ENCODE measurements around the gene TNFAIP3. TPM values are rescaled to one million over a fixed set of nuclear protein-coding genes. Genes with fewer than 3 reads are reported as not detected.
"Not testable (repeated sequence)": the region's sequence is repeated elsewhere in the genome, so short reads cannot be mapped to it uniquely, and the experiment has no call there.

The TNFAIP3 gene
- total RNA-seq, 1 donor from 2014 or later, result 56.3 TPM

DNA sequence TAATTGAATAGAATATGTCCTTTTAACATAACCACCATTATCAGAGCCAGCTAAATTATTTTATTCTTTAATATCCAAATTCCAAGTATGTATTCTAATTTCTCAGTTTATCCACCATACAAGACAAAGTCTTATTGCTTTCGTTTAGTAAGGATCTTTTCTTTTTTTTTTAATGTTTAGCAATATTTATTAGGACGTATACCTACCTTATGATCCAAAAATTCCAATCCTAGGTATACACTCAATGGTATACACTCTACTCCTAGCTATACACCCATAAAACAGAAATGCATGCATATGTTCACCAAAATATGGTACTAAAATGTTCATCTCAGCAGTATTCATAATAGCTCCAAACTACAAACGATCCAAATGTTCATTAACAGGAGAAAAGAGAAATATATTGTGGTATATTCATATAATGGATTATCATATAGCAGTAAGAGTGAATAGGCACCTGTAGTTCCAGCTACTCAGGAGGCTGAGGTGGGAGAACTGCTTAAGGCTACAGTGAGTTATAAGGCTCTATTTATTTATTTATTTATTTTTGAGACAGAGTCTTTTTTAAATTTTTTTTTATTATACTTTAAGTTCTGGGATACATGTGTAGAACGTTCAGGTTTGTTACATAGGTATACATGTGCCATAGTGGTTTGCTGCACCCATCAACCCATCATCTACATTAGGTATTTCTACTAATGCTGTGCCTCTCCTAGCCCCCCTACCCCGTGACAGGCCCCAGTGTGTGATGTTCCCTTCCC, 17.3 kb downstream of the TNFAIP3 start:
- TF ChIP-seq, protein P1, sequence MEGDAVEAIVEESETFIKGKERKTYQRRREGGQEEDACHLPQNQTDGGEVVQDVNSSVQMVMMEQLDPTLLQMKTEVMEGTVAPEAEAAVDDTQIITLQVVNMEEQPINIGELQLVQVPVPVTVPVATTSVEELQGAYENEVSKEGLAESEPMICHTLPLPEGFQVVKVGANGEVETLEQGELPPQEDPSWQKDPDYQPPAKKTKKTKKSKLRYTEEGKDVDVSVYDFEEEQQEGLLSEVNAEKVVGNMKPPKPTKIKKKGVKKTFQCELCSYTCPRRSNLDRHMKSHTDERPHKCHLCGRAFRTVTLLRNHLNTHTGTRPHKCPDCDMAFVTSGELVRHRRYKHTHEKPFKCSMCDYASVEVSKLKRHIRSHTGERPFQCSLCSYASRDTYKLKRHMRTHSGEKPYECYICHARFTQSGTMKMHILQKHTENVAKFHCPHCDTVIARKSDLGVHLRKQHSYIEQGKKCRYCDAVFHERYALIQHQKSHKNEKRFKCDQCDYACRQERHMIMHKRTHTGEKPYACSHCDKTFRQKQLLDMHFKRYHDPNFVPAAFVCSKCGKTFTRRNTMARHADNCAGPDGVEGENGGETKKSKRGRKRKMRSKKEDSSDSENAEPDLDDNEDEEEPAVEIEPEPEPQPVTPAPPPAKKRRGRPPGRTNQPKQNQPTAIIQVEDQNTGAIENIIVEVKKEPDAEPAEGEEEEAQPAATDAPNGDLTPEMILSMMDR (IDR thresholded peaks at IDR 0.05; ENCODE audit: insufficient read depth, low read length, poor library complexity, severe bottlenecking), result no peak
- DNase-seq (ENCODE audit: low read depth), result no peak
- peaks cover 4% of the 10 kb centered on the region for H3K36me3 ChIP-seq (ENCODE audit: control insufficient read depth, insufficient read depth, low read length)
- H3K27me3 ChIP-seq (ENCODE audit: control insufficient read depth, insufficient read depth, low read length), result no peaks in the 10 kb centered on the region
- H3K4me3 ChIP-seq (ENCODE audit: low read depth, low read length), result no peak overlapping the region

DNA sequence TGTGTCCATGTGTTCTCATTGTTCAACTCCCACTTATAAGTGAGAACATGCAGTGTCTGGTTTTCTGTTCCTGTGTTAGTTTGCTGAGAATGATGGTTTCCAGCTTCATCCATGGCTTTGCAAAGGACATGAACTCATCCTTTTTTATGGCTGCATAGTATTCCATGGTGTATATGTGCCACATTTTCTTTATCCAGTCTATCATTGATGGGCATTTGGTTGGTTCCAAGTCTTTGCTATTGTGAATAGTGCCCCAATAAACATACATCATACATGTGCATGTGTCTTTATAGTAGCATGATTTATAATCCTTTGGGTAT, 17.8 kb downstream of the TNFAIP3 start:
- not testable (repeated sequence) for H3K27me3 ChIP-seq (ENCODE audit: control insufficient read depth, insufficient read depth, low read length); DNase-seq (ENCODE audit: low read depth); H3K36me3 ChIP-seq (ENCODE audit: control insufficient read depth, insufficient read depth, low read length); H3K4me3 ChIP-seq (ENCODE audit: low read depth, low read length)

DNA sequence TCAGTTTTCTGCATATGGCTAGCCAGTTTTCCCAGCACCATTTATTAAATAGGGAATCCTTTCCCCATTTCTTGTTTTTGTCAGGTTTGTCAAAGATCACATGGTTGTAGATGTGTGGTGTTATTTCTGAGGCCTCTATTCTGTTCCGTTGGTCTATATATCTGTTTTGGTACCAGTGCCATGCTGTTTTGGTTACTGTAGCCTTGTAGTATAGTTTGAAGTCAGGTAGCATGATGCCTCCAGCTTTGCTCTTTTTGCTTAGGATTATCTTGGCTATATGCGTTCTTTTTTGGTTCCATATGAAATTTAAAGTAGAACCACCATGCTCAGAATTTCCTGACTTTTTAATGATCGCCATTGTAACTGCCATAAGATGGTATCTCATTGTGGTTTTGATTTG, 19.2 kb downstream of the TNFAIP3 start:
- not testable (repeated sequence) for H3K27me3 ChIP-seq (ENCODE audit: control insufficient read depth, insufficient read depth, low read length); DNase-seq (ENCODE audit: low read depth); H3K36me3 ChIP-seq (ENCODE audit: control insufficient read depth, insufficient read depth, low read length); H3K4me3 ChIP-seq (ENCODE audit: low read depth, low read length)

DNA sequence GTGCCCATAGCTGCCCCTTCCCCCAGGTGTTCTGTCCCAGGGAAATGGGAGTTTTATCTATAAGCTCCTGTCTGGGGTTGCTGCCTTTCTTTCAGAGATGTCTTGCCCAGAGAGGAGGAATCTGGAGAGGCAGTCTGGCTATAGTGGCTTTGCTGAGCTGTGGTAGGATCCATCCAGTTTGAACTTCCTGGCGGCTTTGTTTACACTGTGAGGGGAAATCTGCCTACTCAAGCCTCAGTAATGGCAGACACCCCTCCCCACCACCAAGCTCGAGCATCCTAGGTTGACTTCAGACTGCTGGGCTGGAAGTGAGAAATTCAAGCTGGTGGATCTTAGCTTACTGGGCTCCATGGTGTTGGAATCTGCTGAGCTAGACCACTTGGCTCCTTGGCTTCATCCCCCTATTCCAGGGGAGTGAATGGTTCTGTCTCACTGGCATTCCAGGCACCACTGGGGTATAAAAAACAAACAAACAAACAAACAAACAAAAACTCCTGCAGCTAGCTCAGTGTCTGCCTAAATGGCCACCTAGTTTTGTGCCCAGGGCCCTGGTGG, 24.0 kb downstream of the TNFAIP3 start:
- DNase-seq (ENCODE audit: low read depth), result no peak
- TF ChIP-seq, protein P1 (IDR thresholded peaks at IDR 0.05; ENCODE audit: insufficient read depth, low read length, poor library complexity, severe bottlenecking), result no peak
- Histone ChIP-seq H3K4me3 (ENCODE audit: low read depth, low read length) (no peak overlapping the region), H3K36me3 (ENCODE audit: control insufficient read depth, insufficient read depth, low read length) (no peaks in the 10 kb centered on the region), H3K27me3 (ENCODE audit: control insufficient read depth, insufficient read depth, low read length) (no peaks in the 10 kb centered on the region)

DNA sequence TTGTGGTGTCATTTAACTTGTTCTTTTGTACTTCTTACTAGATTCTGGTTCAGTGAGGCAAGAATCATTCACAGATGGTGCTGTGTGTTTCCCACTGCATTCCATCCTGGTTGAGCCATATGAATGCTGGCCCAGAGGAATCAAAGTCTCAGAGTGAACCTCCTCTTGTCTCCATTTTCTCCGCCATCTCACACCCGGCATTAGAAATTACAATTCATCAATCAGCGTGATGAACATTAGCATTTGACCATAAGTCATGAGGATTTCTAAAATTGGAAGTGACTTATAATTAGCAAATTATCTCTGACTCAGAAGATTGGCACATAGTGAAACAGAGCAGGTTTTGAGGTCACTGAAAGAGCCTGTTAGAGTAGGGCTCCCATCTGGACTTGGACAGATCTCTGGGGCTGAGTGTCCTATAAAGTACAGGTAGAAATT, 25.2 kb downstream of the TNFAIP3 start:
- TF ChIP-seq, protein P1 (IDR thresholded peaks at IDR 0.05; ENCODE audit: insufficient read depth, low read length, poor library complexity, severe bottlenecking), result no peak
- Histone ChIP-seq H3K27me3 (ENCODE audit: control insufficient read depth, insufficient read depth, low read length) (no peaks in the 10 kb centered on the region), H3K36me3 (ENCODE audit: control insufficient read depth, insufficient read depth, low read length) (no peaks in the 10 kb centered on the region), H3K4me3 (ENCODE audit: low read depth, low read length) (no peak overlapping the region)
- DNase-seq (ENCODE audit: low read depth), result no peak

DNA sequence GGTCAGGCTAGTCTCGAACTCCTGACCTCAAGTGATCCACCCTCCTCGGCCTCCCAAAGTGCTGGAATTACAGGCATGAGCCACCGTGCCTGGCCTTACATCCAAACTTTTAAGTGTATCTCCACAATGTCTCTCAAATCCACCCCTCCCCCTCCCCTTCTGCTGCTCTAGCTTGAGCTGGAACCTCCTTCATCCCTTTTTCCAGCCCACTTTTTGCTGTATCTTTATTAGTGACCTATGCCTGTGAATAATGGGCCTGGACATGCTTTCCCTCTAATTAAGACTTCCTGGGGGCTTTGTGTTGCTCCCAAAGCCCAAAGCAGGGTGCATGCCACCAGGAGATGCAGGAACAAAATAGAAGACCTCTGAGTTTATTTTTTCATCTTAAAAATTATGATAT, 26.1 kb downstream of the TNFAIP3 start:
- Histone ChIP-seq H3K27me3 (ENCODE audit: control insufficient read depth, insufficient read depth, low read length) (no peaks in the 10 kb centered on the region), H3K4me3 (ENCODE audit: low read depth, low read length) (no peak overlapping the region), H3K36me3 (ENCODE audit: control insufficient read depth, insufficient read depth, low read length) (no peaks in the 10 kb centered on the region)
- DNase-seq (ENCODE audit: low read depth), result no peak
- TF ChIP-seq, protein P1 (IDR thresholded peaks at IDR 0.05; ENCODE audit: insufficient read depth, low read length, poor library complexity, severe bottlenecking), result no peak

DNA sequence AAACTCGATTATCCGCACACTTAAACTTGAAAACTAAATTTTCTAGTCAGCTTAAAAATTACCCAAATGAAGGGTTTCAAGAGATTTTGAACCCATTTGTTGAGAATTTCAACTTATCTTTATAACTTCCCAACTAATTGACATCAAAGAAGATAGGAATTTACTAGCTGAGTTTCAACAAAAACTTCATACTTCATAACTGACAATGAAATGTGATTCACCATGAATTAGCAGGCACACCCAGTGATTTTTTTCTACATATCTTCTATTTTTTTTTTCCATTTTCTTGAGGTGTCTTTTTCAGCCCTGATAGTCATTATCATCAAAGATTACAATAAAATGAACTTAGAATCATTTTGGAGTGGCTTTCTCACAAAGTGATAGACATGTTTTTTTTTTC, 26.7 kb downstream of the TNFAIP3 start:
- no peak for DNase-seq (ENCODE audit: low read depth)
- H3K4me3 ChIP-seq (ENCODE audit: low read depth, low read length), result no peak overlapping the region
- no peaks in the 10 kb centered on the region for H3K36me3 ChIP-seq (ENCODE audit: control insufficient read depth, insufficient read depth, low read length)
- TF ChIP-seq, protein P1 (IDR thresholded peaks at IDR 0.05; ENCODE audit: insufficient read depth, low read length, poor library complexity, severe bottlenecking), result no peak
- H3K27me3 ChIP-seq (ENCODE audit: control insufficient read depth, insufficient read depth, low read length), result no peaks in the 10 kb centered on the region

DNA sequence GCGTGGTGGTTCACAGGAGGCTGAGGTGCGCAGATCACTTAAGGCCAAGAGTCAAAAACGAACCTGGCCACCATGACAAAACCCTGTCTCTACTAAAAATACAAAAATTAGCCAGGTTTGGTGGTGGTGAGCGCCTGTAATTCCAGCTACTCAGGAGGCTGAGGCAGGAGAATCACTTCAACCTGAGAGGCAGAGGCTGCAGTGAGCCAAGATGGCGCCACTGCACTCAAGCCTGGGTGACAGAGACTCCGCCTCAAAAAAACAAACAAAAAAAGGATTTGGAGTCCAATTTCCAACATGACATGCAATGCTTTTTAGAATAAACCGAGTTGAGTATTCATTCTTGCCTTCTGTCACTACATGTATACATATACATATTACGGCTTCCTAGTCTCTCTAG, 27.3 kb downstream of the TNFAIP3 start:
- not testable (repeated sequence) for DNase-seq (ENCODE audit: low read depth); H3K36me3 ChIP-seq (ENCODE audit: control insufficient read depth, insufficient read depth, low read length); H3K27me3 ChIP-seq (ENCODE audit: control insufficient read depth, insufficient read depth, low read length); H3K4me3 ChIP-seq (ENCODE audit: low read depth, low read length)
